ENCODE measurements around the gene TFIP11.

TFIP11 gene

GRCh38 chr22:26476705-26477340, 35.5 kb downstream of the TFIP11 start:
- DNase-seq, result no peak

- DNase-seq, result no peak
These were observed 37.6 kb downstream of the TFIP11 start for GRCh38 chr22:26474682-26475081.

GRCh38 chr22:26471522-26471921, 40.8 kb downstream of the TFIP11 start:
- no peak for DNase-seq

- DNase-seq, result no peak
These were observed 41.5 kb downstream of the TFIP11 start for GRCh38 chr22:26470807-26471206.

- DNase-seq, result no peak
These were observed 46.1 kb downstream of the TFIP11 start for GRCh38 chr22:26466196-26466595.

- DNase-seq, result no peak
These were observed 48.0 kb downstream of the TFIP11 start for GRCh38 chr22:26464312-26464711.

GRCh38 chr22:26463688-26464087, 48.6 kb downstream of the TFIP11 start:
- no peak for DNase-seq

- DNase-seq, result no peak
These were observed 49.1 kb downstream of the TFIP11 start for GRCh38 chr22:26463101-26463661.

- no peak for DNase-seq
These were observed 49.6 kb downstream of the TFIP11 start for GRCh38 chr22:26462641-26463040.

- no peak for DNase-seq
These were observed 50.2 kb downstream of the TFIP11 start for GRCh38 chr22:26462051-26462450.

- DNase-seq, result peak; percentile 43
These were observed 51.0 kb downstream of the TFIP11 start for GRCh38 chr22:26461188-26461810.

- DNase-seq, result no peak
These were observed 52.1 kb downstream of the TFIP11 start for GRCh38 chr22:26460202-26460601.

- no peak for DNase-seq
These were observed 54.5 kb downstream of the TFIP11 start for GRCh38 chr22:26457661-26458272.

GRCh38 chr22:26453812-26454500, 58.3 kb downstream of the TFIP11 start:
- DNase-seq, result no peak

- no peak for DNase-seq
These were observed 59.1 kb downstream of the TFIP11 start for GRCh38 chr22:26453216-26453615.

GRCh38 chr22:26452236-26453016, 59.8 kb downstream of the TFIP11 start:
- no peak for DNase-seq

- no peak for DNase-seq
These were observed 61.7 kb downstream of the TFIP11 start for GRCh38 chr22:26450453-26451185.

GRCh38 chr22:26448941-26449340, 63.3 kb downstream of the TFIP11 start:
- DNase-seq, result no peak

- no peak for DNase-seq
These were observed 63.9 kb downstream of the TFIP11 start for GRCh38 chr22:26448334-26448733.

GRCh38 chr22:26447584-26448329, 64.5 kb downstream of the TFIP11 start:
- DNase-seq, result no peak

All from activated CD4-positive, alpha-beta T cell treated with anti-CD3 and anti-CD28 coated beads, Interleukin-2, amount 50 U/mL, for 1 hour (primary cell).